Natural killer cell (primary cell): ENCODE results near the gene NFKBIZ. TPM values are rescaled to one million over a fixed set of nuclear protein-coding genes. Genes with fewer than 3 reads are reported as not detected.

Experiments
- ATAC-seq, 3 donors: fragments of 150-1000 bp in 2 of 3; fragments of 200-7000 bp in 1 of 3; cut with Tn5 transposase; 1 replicate in 1 of 3; 2 replicates in 2 of 3; pipeline ENCODE4 v1.10.0; 2021; ENCODE audit warnings: mild to moderate bottlenecking in 2 of 3, moderate library complexity in 2 of 3
- DNase-seq, 2 donors: peaks; one replicate each; pipeline versions ENCODE4 v3.0.0 to v3.0.0-alpha.2; 2013 to 2021; ENCODE audit warnings: mixed read lengths in 1 of 2
- H3K27ac ChIP-seq: one replicate; pipeline ENCODE4 v1.5.1; 2013; ENCODE audit warnings: mild to moderate bottlenecking, low read length
- H3K27me3 ChIP-seq: one replicate; pipeline ENCODE4 v1.6.1; 2013; ENCODE audit warnings: low read length; ENCODE audit not compliant: control insufficient read depth, insufficient read depth
- H3K36me3 ChIP-seq: one replicate; pipeline ENCODE4 v1.6.1; 2013; ENCODE audit warnings: low read length; ENCODE audit not compliant: control insufficient read depth, insufficient read depth
- H3K4me1 ChIP-seq: one replicate; pipeline ENCODE4 v1.6.1; 2013; ENCODE audit warnings: low read length; ENCODE audit not compliant: control insufficient read depth, insufficient read depth
- H3K4me3 ChIP-seq: one replicate; pipeline ENCODE4 v1.5.1; 2013; ENCODE audit warnings: low read length
- H3K9me3 ChIP-seq: one replicate; pipeline ENCODE4 v1.6.1; 2013; ENCODE audit warnings: low read length; ENCODE audit not compliant: control insufficient read depth, insufficient read depth
- H3K27ac Mint-ChIP-seq, 2 donors: one replicate each; pipeline ENCODE4 v1.8.0; 2022; ENCODE audit warnings: mild to moderate bottlenecking in 2 of 2, mixed read lengths in 2 of 2, moderate library complexity in 1 of 2
- H3K27me3 Mint-ChIP-seq, 2 donors: one replicate each; pipeline ENCODE4 v1.8.0; 2022; ENCODE audit warnings: low read depth in 2 of 2, mixed read lengths in 2 of 2
- H3K36me3 Mint-ChIP-seq: one replicate; pipeline ENCODE4 v1.8.0; 2022; ENCODE audit warnings: mixed read lengths
- H3K4me1 Mint-ChIP-seq, 2 donors: one replicate each; pipeline ENCODE4 v1.8.0; 2022; ENCODE audit warnings: mixed read lengths in 2 of 2
- H3K4me3 Mint-ChIP-seq: one replicate; pipeline ENCODE4 v1.8.0; 2022; ENCODE audit warnings: mild to moderate bottlenecking, moderate library complexity, mixed read lengths
- H3K9me3 Mint-ChIP-seq, 2 donors: one replicate each; pipeline ENCODE4 v1.8.0; 2022; ENCODE audit warnings: mixed read lengths in 2 of 2
- WGBS: methylation state at CpG from one replicate; pipeline ENCODE4 v1.1.7; 2013; ENCODE audit warnings: missing lambda C conversion rate; ENCODE audit not compliant: insufficient coverage; 5-methylcytosine and 5-hydroxymethylcytosine counted together
- intact Hi-C: fragments of 100-400 bp; cut with micrococcal nuclease; formaldehyde crosslinking; loops from one replicate; pipeline ENCODE4 v1.14.2; 2022
- total RNA-seq, 4 donors: library from RNA; stranded (reverse); fragments of 120-200 nt in 1 of 4; gene quantifications; one replicate each; pipeline versions ENCODE4 v1.2.3 to v1.2.4, GENCODE V29; 2013 to 2022
- TF ChIP-seq, protein P1 (sequence below): fragments of 200-600 bp; IDR thresholded peaks from one replicate; pipeline ENCODE4 v1.8.0; 2022; ENCODE audit warnings: antibody characterized with exemption

Gene NFKBIZ
- total RNA-seq, 3 donors from 2014 or later (not counting 1 experiment from before 2014, with no cell fraction given), result 510 to 811 (median 774) TPM

DNA sequence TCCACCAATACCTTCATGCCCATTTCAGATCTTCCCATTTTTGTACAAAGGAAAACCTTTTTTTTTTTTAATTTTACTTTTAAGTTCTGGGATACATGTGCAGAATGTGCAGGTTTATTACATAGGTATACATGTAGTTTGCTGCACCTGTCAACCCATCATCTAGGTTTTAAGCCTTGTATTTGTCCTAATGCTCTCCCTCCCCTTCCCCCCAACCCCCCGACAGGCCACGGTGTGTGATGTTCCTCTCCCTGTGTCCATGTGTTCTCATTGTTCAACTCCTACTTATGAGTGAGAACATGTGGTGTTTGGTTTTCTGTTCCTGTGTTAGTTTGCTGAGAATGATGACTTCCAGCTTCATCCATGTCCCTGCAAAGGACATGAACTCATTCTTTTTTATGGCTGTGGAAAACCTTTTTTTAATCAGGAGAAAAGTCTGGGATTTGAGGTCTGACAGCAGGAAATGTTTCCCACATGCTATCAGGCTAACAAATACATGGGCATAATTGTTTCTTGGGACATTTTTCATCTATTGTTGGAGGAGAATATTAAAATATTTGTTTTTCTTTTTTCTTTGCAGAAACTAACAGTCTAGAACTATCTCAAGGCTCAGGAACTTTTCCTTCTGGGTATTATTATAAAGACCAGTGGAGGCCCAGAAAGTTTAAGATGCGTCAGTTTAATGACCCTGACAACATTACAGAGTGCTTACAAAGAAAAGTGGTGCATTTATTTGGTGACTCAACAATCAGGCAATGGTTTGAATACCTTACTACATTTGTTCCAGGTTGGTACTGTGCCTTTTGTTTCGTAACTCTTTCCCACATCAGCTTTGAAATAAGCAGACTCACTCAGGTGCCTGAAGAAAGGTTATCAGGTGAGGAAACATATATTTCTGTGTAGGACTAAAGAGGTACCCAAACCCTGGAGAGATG lies 32.8 kb upstream of the NFKBIZ start:
- Mint-ChIP-seq H3K27me3 (no peaks in the 10 kb centered on the region), H3K27ac (no peak overlapping the region), H3K4me3 (no peak overlapping the region), H3K4me1 (peaks cover 5 to 9% of the 10 kb centered on the region in 2 donors), H3K36me3 (no peaks in the 10 kb centered on the region), H3K9me3 (no peaks in the 10 kb centered on the region)
- H3K27ac ChIP-seq, result no peak overlapping the region
- ATAC-seq (no peak), DNase-seq (no peak)
- 100% methylated on average over 2 of the region's 4 CpGs for whole genome bisulfite sequencing
- intact Hi-C loops, result no loop called here
- H3K27me3 ChIP-seq, result no peaks in the 10 kb centered on the region
- H3K9me3 ChIP-seq, result no peaks in the 10 kb centered on the region
- H3K4me3 ChIP-seq, result no peak overlapping the region
- peaks cover 11% of the 10 kb centered on the region for H3K36me3 ChIP-seq
- H3K4me1 ChIP-seq, result peaks cover 2% of the 10 kb centered on the region
- TF ChIP-seq, protein P1, sequence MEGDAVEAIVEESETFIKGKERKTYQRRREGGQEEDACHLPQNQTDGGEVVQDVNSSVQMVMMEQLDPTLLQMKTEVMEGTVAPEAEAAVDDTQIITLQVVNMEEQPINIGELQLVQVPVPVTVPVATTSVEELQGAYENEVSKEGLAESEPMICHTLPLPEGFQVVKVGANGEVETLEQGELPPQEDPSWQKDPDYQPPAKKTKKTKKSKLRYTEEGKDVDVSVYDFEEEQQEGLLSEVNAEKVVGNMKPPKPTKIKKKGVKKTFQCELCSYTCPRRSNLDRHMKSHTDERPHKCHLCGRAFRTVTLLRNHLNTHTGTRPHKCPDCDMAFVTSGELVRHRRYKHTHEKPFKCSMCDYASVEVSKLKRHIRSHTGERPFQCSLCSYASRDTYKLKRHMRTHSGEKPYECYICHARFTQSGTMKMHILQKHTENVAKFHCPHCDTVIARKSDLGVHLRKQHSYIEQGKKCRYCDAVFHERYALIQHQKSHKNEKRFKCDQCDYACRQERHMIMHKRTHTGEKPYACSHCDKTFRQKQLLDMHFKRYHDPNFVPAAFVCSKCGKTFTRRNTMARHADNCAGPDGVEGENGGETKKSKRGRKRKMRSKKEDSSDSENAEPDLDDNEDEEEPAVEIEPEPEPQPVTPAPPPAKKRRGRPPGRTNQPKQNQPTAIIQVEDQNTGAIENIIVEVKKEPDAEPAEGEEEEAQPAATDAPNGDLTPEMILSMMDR, result no peak

DNA sequence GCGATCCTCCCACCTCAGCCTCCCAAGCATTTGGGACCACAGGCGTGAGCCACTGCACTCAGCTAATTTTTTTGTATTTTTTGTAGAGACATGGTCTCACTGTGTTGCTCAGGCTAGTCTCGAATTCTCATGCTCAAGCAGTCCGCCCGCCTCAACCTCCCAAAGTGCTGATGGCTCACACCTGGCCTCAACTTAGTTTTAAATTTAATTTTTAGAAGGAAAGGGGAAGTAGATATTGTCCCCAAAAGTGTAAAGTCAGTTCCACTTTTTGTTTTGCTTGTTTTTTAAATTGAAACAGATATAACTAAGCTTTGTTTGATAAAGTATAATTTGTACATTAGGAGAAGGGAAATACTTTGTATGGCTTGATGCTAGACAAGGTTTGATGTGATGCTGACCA lies 31.3 kb upstream of the NFKBIZ start:
- H3K27ac Mint-ChIP-seq, result peak overlapping the region; percentile 23 to 29

DNA sequence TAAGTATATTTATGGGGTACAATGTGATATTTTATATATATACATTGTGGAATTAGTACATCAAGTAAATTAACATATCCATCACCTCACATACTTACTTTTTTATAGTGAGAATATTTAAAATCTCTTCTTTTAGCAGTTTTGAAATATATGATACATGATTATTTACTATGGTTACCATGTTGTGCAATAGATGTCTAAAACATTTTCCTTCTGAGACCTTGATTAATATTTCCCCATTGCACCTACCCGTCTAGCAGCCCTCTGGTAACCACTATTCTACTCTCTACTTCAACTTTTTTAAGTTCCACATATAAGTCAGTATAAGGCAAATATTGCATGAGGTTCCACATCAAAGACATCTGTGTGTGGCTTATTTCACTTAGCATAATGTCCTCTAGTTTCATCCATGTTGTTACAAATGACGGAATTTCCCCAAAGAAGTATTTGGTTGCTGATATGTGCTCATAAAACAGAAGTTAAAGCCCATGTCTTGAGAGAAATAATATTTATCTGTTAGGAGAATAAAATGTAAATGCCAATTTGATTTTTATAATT lies 29.6 kb upstream of the NFKBIZ start:
- Mint-ChIP-seq H3K36me3 (no peaks in the 10 kb centered on the region), H3K27ac (no peak overlapping the region)
- ATAC-seq, result no peak

More for the DNA sequence above, 31.3 kb upstream of the NFKBIZ start:
- DNase-seq (no peak), ATAC-seq (no peak)
- TF ChIP-seq, protein P1, result no peak
- no peaks in the 10 kb centered on the region for H3K9me3 ChIP-seq
- intact Hi-C loops, result no loop called here
- Mint-ChIP-seq H3K9me3 (no peaks in the 10 kb centered on the region), H3K36me3 (no peaks in the 10 kb centered on the region), H3K27me3 (no peaks in the 10 kb centered on the region), H3K4me1 (peaks cover 5 to 9% of the 10 kb centered on the region in 2 donors), H3K4me3 (no peak overlapping the region)
- WGBS, result 73% methylated on average over 5 of the region's 5 CpGs
- peaks cover 20% of the 10 kb centered on the region for H3K36me3 ChIP-seq
- no peak overlapping the region for H3K4me3 ChIP-seq
- H3K27me3 ChIP-seq, result no peaks in the 10 kb centered on the region
- H3K4me1 ChIP-seq, result peaks cover 2% of the 10 kb centered on the region
- H3K27ac ChIP-seq, result peak overlapping the region; percentile 20

More for the DNA sequence above, 29.6 kb upstream of the NFKBIZ start:
- Mint-ChIP-seq H3K4me1 (peaks cover 5 to 8% of the 10 kb centered on the region in 2 donors), H3K27me3 (no peaks in the 10 kb centered on the region), H3K9me3 (no peaks in the 10 kb centered on the region), H3K4me3 (no peak overlapping the region)
- Histone ChIP-seq H3K9me3 (no peaks in the 10 kb centered on the region), H3K27ac (no peak overlapping the region), H3K4me3 (no peak overlapping the region), H3K36me3 (peaks cover 20% of the 10 kb centered on the region), H3K27me3 (no peaks in the 10 kb centered on the region), H3K4me1 (peaks cover under 1% of the 10 kb centered on the region)
- no peak for DNase-seq
- intact Hi-C loops, result no loop called here
- WGBS, result 83% methylated on average over 1 of the region's 2 CpGs
- TF ChIP-seq, protein P1, result no peak
